Fibroblast of the aortic adventitia (primary cell): ENCODE measurements around the gene CDC42EP2. TPM values are rescaled to one million over a fixed set of nuclear protein-coding genes. Genes with fewer than 3 reads are reported as not detected.

Experiments used
- DNase-seq: peaks from one replicate; pipeline ENCODE4 v3.0.0-alpha.2; 2010; ENCODE audit warnings: low read depth
- H3K4me3 ChIP-seq: 2 replicates; pipeline ENCODE4 v1.5.1; 2011; ENCODE audit warnings: low read depth, mild to moderate bottlenecking, control low read depth, low read length, moderate library complexity
- total RNA-seq: library from RNA; depleted of rRNA; stranded (reverse); fragments of >200 nt; gene quantifications from 2 replicates; pipeline ENCODE4 v1.2.3, GENCODE V29; 2012; ENCODE audit warnings: low replicate concordance
- TF ChIP-seq, protein P1 (sequence below): IDR thresholded peaks from 2 replicates; pipeline ENCODE4 v1.5.1; 2011; ENCODE audit warnings: mild to moderate bottlenecking, low read length, control low read depth, inconsistent platforms; ENCODE audit not compliant: insufficient read depth

Gene CDC42EP2
- total RNA-seq, 1 donor: 28.0 TPM

DNA sequence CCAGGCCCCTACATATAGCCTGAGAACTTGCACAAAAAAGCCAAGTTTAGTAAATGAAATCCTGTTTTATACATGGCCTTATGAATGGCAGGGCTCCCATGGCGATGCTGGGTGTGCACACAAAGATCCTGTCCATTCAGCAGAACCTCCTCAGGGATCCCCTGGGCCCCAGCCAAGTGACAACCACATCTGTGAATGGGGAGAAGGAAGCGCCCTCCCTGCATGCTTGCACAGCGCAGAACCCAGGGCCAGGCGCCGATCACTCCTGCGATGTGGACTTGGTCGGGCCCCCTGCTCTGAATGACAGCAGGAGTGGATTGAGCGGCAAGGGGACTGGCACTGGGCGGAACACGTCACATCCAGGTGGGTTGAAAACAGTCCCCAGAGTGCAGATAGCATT lies 4.5 kb upstream of the CDC42EP2 start:
- no peak overlapping the region for H3K4me3 ChIP-seq
- TF ChIP-seq, protein P1, sequence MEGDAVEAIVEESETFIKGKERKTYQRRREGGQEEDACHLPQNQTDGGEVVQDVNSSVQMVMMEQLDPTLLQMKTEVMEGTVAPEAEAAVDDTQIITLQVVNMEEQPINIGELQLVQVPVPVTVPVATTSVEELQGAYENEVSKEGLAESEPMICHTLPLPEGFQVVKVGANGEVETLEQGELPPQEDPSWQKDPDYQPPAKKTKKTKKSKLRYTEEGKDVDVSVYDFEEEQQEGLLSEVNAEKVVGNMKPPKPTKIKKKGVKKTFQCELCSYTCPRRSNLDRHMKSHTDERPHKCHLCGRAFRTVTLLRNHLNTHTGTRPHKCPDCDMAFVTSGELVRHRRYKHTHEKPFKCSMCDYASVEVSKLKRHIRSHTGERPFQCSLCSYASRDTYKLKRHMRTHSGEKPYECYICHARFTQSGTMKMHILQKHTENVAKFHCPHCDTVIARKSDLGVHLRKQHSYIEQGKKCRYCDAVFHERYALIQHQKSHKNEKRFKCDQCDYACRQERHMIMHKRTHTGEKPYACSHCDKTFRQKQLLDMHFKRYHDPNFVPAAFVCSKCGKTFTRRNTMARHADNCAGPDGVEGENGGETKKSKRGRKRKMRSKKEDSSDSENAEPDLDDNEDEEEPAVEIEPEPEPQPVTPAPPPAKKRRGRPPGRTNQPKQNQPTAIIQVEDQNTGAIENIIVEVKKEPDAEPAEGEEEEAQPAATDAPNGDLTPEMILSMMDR: no peak
- DNase-seq: no peak

DNA sequence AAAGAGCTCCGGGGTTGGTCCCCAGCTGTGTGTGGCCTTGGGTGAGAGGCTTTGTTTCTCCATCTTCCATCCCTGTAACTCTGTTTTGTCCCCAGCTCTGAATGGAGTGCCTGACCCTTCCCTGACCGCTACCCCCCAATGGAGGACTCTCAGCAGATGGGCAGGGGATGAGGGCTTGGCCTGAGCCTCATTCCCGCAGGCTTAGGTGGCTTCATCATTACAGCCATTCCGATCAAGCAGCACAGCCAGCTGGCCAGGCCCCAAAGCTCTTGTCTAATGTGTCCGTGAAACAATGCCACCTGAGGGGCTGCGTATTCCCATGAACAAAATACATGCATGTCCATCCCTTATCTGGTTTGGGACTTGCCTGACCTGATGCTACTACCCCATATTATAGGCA lies 3.9 kb upstream of the CDC42EP2 start:
- TF ChIP-seq, protein P1: no peak
- DNase-seq: peak; percentile 81
- no peak overlapping the region for H3K4me3 ChIP-seq

DNA sequence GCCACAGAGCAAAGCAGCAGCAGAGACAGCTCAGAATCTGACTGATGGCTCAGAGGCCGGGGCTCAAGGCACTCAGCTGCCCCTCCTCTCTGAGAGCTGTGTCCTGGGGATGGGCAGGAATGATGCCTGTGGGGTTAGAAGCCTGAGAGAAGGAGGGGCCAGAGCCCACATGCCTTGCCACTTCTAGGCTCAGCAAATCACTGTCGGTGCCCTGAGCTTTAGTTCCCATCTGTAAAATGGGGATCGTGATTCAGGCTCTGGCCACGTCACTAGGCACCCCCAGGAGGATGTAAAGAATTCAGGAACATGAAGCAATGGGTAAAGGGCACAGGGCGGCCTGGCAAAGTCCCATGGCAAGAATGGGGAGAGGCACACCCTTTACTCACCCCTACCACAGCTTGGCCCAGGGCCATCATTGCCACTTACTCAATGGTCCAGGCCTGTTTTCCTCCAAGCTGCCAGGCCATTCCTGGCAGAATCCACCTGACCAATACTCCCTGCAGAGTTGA lies 3.4 kb upstream of the CDC42EP2 start:
- TF ChIP-seq, protein P1: no peak
- peak; percentile 70 for DNase-seq
- H3K4me3 ChIP-seq: no peak overlapping the region

DNA sequence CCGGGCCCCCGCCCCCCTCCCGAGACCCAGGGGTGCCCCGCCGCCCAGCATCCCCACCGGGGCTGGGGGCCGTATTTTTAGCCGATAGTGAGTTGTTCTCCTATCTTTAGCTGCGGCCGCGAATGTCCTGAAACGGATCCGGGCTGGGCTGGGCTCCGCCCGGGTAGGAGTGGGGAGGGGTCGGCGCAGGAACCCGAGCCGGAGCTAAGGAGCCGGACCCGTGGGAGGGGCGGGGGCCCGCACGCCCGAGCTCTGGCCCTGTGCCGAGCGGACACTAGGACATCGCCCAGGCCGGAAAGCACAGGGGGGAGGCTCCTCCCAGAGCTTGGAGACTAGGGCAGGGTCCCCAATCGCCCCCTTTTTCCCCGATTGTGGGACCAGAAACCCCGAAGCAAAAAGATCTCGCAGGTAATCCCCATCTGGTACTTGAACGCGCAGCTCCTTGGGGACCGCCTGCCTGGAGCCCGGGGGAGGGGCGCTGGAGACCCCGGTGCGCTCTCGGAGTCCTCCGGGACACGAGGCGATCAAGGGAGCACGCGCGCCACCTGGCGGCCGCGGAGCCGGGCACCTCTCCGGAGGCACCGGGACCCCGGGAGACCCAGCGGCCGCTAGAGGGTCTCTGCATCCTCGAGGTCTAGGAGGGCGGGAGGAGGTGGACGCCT lies 669 bp downstream of the CDC42EP2 start:
- peak; percentile 83 for DNase-seq
- TF ChIP-seq, protein P1: peak; percentile 82
- H3K4me3 ChIP-seq: peak overlapping the region; percentile 95

DNA sequence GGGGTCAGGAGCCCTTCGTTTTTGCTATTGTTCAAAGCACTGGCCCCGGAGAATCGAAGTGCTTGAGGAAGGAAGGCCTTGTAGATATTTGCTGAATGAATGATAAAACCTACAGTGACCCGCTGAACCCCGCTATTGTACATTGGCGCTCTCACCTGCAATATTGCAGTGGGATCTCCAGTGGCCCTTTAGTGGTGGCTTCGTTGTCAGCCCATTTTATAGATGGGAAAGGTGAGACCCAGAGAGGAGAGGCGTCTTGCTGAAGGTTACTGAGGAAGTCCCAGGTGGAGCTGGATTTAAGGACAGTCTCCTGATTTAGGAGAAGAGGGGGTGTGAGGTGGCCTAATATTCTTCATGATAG lies 1.2 kb downstream of the CDC42EP2 start:
- peak overlapping the region; percentile 95 for H3K4me3 ChIP-seq
- TF ChIP-seq, protein P1: no peak
- no peak for DNase-seq

DNA sequence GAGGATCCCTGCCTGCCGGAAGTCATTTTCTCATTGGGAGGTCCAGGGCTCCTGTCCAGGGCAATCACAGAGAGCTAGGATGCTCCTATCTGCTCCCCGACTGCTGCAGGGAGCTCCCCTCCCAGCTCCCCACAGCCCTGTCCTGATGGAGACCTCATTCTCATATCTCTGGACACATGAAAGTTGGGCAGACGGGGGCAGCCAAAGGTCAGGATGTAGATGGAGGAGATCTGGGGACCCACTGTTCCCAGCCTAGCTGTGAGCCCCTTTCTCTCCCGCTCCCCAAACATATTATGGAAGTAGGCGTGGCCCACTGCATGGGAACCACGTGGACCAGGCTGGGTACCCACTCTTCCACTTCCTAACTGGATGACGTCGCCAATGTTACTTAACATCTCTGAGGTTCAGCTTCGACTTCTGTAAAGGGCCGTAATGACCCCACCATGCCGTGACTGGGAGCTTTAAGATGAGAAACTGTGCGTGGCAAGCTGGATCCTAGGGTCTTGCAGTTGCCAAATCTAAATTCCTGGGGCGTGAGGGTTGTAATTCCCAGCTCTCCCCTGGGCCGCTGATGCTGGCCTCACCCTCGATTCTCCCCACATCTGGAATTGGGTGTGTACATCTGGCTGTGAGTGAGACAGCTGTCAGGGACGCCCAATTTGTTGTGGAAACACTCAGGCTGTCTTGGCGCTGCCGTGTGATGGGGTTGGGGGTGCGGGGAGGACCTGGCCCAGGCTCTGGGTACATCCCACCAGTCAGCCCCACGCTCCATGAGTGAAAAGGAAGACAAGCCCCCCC lies 1.8 kb downstream of the CDC42EP2 start:
- peak overlapping the region; percentile 95 for H3K4me3 ChIP-seq
- DNase-seq: peak; percentile 100
- TF ChIP-seq, protein P1: no peak
